H1 (cell line): ENCODE data around the gene ARL3. TPM values are rescaled to one million over a fixed set of nuclear protein-coding genes. Genes with fewer than 3 reads are reported as not detected.

Source experiments
- BCL11A ChIP-seq, 2 experiments: IDR thresholded peaks; one replicate each; pipeline ENCODE4 v1.6.1; 2011; ENCODE audit warnings: low read depth in 2 of 2, low read length in 2 of 2, mild to moderate bottlenecking in 2 of 2
- CEBPB ChIP-seq: IDR thresholded peaks from 2 replicates; pipeline ENCODE4 v1.6.1; 2012; ENCODE audit warnings: low read depth, low read length
- CHD7 ChIP-seq: fragments of 300-600 bp; sonication (generic); IDR thresholded peaks from 2 replicates; pipeline ENCODE4 v1.7.1; 2012; ENCODE audit warnings: low read length, moderate library complexity, mild to moderate bottlenecking, inconsistent platforms; ENCODE audit not compliant: insufficient replicate concordance
- KDM1A ChIP-seq: fragments of 200-600, 300-600 bp; sonication (generic); IDR thresholded peaks from 2 replicates; pipeline ENCODE4 v1.7.1; 2016; ENCODE audit warnings: mild to moderate bottlenecking, low read length, borderline replicate concordance
- MAX ChIP-seq: IDR thresholded peaks from 2 replicates; pipeline ENCODE4 v1.6.1; 2012; ENCODE audit warnings: inconsistent platforms
- PHF8 ChIP-seq: fragments of 200-600 bp; sonication (generic); conservative IDR thresholded peaks from 2 replicates; pipeline ENCODE4 v1.7.1; 2012; ENCODE audit warnings: low read depth, mild to moderate bottlenecking, inconsistent platforms, low read length, moderate library complexity
- SAP30 ChIP-seq: fragments of 300-600 bp; sonication (generic); IDR thresholded peaks from 2 replicates; pipeline ENCODE4 v1.7.1; 2012; ENCODE audit warnings: low read length, moderate library complexity, mild to moderate bottlenecking, inconsistent platforms; ENCODE audit not compliant: insufficient read depth, insufficient replicate concordance
- SP4 ChIP-seq: IDR thresholded peaks from 2 replicates; pipeline ENCODE4 v1.6.1; 2012; ENCODE audit warnings: low read length, inconsistent platforms
- TAF7 ChIP-seq: optimal IDR thresholded peaks from 2 replicates; pipeline ENCODE3; 2011; ENCODE audit warnings: low read depth, mild to moderate bottlenecking, inconsistent platforms, low read length, moderate library complexity, borderline replicate concordance
- YY1 ChIP-seq: IDR thresholded peaks from 2 replicates; pipeline ENCODE4 v1.6.1; 2011; ENCODE audit warnings: low read depth, mild to moderate bottlenecking, low read length
- polyA plus RNA-seq, 7 experiments: library from polyadenylated mRNA; depleted of rRNA in 3 of 7; stranded (reverse) in 5 of 7; unstranded in 2 of 7; fragments of >200 nt in 5 of 7; fragments of 200-250 nt in 2 of 7; gene quantifications; 1 replicate in 5 of 7; 2 replicates in 1 of 7; 4 replicates in 1 of 7; pipeline versions ENCODE4 v1.2.1 to v1.2.3, GENCODE V29; 2011 to 2013; ENCODE audit warnings: missing spikeins in 2 of 7, mixed read lengths in 2 of 7
- total RNA-seq: library from RNA; stranded (reverse); fragmentation: NEBNext Ultra II Directional; extraction: Animal tissue kit (Norgen Biotek cat#: 25700); gene quantifications from 2 replicates; pipeline ENCODE4 v1.2.1, GENCODE V29; 2021

ARL3 gene
- total and polyA plus RNA-seq, 2 of the 8 experiments (the other 6 are each of a cell fraction or from before 2014, with no cell fraction given): 8.8 to 16.2 TPM

GRCh38 chr10:102763037-102763607 is 48.9 kb upstream of the ARL3 start (continued):
- TF ChIP-seq CHD7 (no peak), KDM1A (no peak), MAX (no peak), SAP30 (no peak), TAF7 (no peak), CEBPB (no peak), BCL11A (IDR thresholded peaks at IDR 0.05; ENCODE audit: low read depth in 2 of 2, low read length in 2 of 2) (no peak), PHF8 (no peak), YY1 (no peak), SP4 (no peak)
